HG03066 (cell line): ENCODE data around the gene SYNPR.

Experiments used
- ATAC-seq: cut with Tn5 transposase; IDR thresholded peaks from one replicate; pipeline ENCODE4 v1.9.1; 2021; ENCODE audit warnings: low read depth; ENCODE audit not compliant: unreplicated experiment

The SYNPR gene

DNA sequence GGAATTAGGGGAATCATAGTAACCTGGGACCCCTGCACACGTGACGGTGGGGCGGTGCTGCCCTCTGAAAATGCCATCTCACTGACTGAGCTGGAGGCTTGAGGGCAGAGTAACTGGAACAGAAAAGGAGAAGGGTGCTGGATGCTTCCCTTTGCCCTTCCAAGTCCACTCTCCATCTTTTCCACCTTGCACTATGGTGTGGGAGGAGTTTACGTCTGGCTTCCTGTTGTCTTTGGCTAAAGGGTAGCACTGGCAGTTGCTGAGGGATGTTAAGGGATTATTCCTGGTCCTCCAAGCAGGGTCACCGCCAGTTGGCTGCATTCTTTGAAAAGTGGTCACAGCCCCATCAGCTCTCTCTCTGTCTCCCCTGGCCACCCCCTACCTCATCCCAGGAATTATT lies 245.0 kb downstream of the SYNPR start:
- no peak for ATAC-seq

DNA sequence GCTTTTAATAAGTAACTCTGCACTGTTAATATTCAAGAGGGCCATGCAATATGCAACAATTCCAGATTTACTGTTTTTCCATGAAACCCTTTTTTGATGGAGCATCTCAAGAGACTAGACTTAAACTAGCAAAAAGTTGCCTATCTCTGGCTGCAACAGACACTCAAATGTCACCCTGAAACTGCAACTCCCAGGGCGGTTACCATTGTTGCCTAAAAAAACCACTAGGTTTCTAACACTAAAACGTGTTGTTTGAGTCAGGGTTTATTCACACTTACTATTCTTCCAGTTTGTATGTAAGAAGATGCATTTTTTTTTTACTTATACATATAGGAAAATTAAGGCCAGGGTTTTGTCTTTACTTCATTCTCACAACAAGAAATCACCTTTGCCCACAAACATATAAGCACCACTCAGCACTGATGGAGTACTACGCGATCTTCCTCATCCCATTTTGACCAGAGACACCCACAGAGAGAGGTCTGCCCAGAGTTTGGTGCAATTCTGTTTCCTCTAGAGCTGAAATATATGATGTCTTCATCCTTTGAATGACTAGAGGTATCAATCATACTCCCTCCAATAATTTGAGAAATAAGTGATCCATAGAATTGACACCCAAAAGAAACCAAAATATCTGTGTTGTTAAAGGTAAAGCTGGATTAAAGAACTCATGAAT lies 250.4 kb downstream of the SYNPR start:
- no peak for ATAC-seq

GRCh38 chr3:63532521-63532920 lies 254.4 kb downstream of the SYNPR start:
- ATAC-seq: no peak

- no peak for ATAC-seq
These were observed 260.8 kb downstream of the SYNPR start for GRCh38 chr3:63538919-63539318.

DNA sequence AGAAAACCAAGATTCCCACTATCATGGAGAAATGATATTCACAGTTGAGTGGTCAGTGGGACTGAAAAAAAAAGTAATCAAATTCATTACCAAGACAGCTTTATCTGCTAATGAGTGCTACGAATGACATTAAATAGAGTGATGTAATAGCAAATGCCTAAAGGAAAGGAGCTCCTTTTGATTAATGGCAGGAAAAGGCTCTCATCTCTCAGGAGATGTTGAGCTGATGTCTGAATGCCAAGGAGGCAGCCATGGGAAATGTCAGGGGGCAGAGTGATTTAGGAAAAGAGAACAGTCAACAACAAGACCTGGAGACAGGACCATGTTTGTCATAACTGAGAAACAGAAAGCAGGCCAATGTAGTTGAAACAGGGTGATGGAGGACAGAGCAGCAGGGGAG lies 277.7 kb downstream of the SYNPR start:
- no peak for ATAC-seq

DNA sequence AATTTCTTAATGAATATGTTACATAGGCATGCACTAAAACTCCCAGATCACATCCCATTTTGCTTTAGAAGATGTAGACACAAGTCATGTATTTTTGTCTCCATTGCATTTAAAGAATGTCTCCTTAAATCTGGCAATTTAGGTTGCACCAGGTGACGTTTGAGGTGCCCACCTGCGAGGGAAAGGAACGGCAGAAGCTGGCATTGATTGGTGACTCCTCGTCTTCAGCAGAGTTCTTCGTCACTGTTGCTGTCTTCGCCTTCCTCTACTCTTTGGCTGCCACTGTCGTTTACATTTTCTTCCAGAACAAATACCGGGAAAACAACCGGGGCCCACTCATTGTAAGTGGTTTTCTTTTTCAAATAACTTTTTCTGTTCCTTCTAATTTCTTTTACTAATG lies 278.3 kb downstream of the SYNPR start:
- no peak for ATAC-seq

DNA sequence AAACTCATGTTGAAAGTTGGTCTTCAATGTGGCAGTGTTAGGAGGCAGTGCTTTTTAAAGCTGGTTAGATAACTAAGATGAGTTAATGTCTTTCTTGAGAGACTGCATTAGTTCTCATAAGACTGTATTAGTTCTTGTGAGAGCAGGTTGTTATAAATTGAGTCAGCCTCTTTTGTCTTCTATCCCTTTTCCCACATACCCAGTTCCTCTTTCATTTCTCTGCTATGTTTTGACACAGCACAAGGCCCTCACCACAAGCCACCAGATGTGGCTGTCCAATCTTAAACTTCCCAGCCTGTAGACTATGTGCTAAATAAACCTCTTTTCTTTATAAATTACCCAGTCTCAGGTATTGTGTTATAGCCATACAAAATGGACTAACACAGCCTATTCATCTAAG lies 279.8 kb downstream of the SYNPR start:
- ATAC-seq: peak; percentile 95

- no peak for ATAC-seq
These were observed 281.8 kb downstream of the SYNPR start for GRCh38 chr3:63559884-63560283.

DNA sequence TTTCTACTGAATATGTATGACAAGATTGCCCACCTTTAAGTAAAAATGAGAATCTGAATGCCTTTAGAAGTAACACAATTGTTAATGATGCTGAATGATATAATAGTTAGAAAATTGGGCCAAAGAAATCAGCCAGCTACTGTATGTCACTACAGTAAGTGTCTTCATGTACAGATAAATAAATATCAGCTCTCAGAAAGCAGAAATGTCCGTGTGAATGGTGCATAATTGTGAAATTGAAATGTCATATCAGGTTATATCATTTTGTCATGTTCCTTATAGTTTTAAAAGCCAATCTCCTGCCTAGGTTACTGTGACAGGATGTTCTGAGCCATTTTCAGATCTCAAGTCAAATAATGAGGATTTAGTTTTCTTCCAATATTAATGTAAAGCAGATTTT lies 283.8 kb downstream of the SYNPR start:
- no peak for ATAC-seq

GRCh38 chr3:63562323-63562722 lies 284.2 kb downstream of the SYNPR start:
- no peak for ATAC-seq

GRCh38 chr3:63563572-63563971 lies 285.5 kb downstream of the SYNPR start:
- no peak for ATAC-seq

DNA sequence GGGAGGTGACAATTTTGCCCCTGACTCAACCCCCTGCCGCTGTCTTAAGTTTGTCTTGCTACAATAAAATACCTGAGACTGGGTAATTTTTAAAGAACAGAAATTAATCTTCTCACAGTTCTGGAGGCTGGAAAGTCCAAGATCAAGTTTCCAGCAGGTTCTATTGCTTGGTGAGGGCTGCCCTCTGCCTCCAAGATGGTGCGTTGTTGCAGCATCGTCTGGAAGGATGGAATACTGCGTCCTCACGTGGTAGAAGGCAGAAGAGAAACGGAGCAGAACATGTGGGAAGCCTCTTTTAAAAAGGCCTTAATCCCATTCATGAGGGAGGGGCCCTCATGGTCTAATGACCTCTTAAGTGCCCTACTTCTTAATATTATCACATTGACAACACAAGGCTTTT lies 287.1 kb downstream of the SYNPR start:
- no peak for ATAC-seq

GRCh38 chr3:63571682-63572081 lies 293.6 kb downstream of the SYNPR start:
- no peak for ATAC-seq

GRCh38 chr3:63576846-63577245 lies 298.7 kb downstream of the SYNPR start:
- ATAC-seq: no peak

DNA sequence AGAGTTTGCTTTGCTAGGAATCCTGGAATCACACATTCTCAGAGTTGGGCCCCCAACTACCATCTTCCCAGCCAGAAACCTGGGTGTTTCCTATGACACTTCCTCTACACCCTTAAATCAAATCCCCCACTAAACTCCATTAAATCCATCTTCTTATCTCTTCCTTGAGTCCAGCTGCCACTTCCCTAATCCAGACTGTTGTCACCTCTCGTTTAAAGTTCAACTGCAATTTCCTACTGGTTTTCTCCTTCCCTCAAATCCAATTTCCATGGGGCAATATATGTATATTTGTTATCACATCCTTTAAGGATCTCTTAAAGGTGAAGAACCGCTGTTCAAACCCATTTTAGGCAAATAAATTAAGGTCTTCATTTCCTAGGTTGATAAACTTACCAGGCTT lies 300.8 kb downstream of the SYNPR start:
- no peak for ATAC-seq

DNA sequence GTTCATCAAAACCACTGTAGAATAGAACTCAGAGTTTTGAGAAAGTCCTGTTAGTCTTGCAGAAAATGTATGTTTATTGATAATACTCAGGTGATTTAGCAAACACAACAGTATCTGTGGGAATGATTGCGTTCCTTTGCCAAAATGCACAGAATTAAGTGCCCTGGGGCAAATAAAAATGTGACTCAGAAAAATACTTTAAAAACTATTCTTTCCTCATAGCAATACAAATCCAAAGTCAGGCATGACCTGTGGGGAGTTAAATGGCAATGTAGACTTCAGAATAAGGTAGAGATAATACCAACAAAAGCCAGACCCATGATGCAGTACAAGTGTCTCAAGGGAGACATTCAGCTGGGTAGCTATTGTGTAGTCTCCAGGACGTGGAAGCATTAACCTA lies 302.0 kb downstream of the SYNPR start:
- ATAC-seq: no peak

DNA sequence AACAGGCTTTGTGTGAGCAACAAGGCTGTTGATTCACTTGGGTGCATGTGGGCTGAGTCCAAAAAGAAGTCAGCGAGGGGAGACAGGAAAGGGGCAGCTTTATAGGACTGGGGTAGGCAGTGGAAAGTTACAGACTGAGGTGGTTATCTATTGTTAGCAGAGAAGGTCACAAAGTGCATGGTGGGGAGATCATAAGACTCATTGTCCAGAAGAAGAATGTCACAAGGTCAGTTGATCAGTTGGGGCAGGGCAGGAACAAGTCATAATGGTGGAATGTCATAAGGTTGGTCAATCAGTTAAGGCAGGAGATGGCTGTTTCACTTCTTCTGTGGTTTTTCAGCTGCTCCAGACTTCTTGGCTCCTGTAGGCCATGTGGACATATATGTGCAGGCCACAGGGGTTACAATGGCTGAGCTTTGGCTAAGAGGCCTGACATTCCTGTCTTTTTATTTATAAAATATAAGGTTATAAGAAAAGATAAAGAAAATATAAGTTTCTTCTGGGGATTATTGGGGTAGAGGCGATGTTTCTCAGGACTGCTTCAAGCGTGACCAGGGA lies 304.9 kb downstream of the SYNPR start:
- ATAC-seq: no peak

- ATAC-seq: no peak
These were observed 306.6 kb downstream of the SYNPR start for GRCh38 chr3:63584681-63585080.

- ATAC-seq: no peak
These were observed 307.8 kb downstream of the SYNPR start for GRCh38 chr3:63585927-63586326.

GRCh38 chr3:63588895-63589294 lies 310.8 kb downstream of the SYNPR start:
- no peak for ATAC-seq

DNA sequence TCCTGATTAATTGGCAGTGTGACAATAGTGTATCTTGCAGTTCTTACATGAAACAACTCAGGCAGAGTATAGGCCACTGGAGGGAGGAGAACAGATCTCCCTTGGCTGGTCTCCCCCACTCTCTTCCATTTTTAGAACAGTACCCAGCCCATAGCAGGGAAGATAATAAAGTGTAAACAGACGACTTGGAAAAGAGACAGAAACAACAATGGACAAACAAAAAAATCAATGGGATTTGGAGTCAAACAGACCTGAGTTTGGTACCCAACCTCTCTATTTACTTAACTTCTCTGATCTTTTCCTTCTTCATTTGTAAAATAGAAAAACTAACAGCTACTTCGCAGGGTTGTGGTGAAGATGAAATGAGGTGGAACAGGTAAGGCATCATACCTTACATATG lies 315.7 kb downstream of the SYNPR start:
- no peak for ATAC-seq

GRCh38 chr3:63595221-63595620 lies 317.1 kb downstream of the SYNPR start:
- no peak for ATAC-seq

DNA sequence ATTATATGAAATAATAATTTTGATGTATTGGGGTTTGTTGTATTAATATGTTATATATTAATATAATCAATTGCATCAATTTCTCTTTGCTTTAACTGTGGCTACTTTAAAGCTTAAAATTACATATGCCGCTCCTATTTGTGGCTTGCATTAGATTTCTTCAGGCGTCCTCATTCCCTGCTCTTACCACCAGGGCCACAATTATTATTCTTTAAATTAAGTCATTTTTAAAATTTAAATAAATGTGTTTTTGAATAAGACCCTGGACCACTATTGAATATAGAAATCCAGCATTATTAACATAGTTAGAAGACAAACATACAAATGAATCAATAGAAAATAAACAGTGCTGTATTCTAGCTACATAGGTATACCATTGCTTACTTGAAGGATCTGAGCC lies 318.9 kb downstream of the SYNPR start:
- no peak for ATAC-seq
